NCI-H1694 (cell line): ENCODE measurements around the gene LENG1.

Experiments used
- DNase-seq: peaks from one replicate; lab custom pipeline; 2025; lab: John Stamatoyannopoulos, UW

LENG1 gene

DNA sequence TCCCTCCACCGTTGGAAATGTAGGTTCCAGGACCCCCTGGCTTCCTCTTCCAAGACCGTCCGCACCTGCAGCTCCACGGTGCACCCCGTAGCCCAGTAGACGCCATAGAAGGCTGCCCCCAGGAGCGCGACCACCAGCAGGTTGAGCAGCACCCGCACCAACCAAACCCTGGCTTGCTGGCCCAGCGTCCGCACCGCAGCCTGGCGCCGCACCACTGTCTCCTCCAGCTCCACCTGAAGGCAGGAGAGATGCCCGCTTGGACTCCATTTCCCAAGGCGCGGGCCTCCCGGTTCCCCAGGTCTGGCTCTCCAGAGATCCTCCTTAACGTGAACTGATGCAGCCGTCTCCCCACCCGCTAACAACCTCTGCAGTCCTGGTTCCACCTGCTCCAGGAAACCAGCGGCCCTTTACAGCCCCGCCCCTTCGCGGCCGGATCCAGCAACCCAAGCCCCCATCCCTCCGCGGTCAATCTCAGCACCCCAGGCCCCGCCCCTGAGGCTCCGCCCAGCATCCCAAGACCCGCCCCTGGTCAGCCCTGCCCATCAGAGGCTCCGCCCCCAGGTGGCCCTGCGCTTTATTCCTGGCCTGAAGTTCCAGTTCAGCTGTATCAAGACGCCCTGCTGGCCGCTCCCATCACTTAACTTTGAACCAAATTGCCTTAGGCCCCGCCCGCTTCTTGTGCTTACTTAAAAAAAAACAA is 5.0 kb upstream of the LENG1 start:
- DNase-seq, result no peak

DNA sequence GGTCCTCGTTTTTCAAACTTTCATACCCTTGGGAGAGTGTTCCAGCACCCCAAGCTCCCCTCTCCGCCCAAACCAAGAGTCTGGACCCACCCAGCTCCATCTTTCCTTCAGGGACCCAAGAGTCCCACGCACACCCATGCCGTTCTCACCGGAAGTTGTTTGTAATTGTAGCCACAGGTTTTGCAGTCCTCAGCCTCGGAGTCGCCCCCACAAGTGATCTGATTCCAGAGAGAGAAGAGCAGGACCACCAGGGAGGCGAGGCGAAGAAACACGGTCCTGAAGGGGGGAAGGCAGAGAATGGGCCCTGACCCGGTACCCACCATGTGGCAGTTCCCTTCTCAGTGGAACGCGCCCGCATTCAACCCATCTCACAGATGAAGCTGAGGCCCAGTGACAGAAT is 3.4 kb upstream of the LENG1 start:
- DNase-seq, result no peak

- DNase-seq, result no peak
These were observed 2.8 kb upstream of the LENG1 start for GRCh38 chr19:54162241-54162805.

DNA sequence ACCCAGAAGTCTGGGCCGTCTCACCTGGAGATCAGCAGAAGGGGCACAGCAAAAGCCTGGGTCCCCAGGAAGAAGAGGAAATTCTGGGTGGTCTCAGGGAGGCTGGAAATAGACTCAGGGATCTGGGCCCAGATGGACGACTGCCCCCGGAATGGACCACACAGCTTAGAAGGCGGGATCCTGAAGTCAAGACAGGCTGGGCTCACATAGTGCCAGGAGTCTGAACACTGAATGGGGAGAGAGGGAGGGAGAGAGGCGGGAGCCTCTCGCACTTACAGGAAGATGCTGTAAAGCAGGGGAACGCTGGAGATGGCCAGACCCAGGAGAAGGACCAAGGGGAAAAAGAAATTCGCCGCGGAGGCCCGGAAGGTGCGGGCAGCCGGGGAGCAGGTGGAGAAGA is 1.3 kb upstream of the LENG1 start:
- no peak for DNase-seq

GRCh38 chr19:54160182-54160811 is 776 bp upstream of the LENG1 start:
- no peak for DNase-seq

- no peak for DNase-seq
These were observed 639 bp downstream of the LENG1 start for GRCh38 chr19:54158812-54159351.

- no peak for DNase-seq
These were observed 2.6 kb downstream of the LENG1 start for GRCh38 chr19:54156953-54157352.

DNA sequence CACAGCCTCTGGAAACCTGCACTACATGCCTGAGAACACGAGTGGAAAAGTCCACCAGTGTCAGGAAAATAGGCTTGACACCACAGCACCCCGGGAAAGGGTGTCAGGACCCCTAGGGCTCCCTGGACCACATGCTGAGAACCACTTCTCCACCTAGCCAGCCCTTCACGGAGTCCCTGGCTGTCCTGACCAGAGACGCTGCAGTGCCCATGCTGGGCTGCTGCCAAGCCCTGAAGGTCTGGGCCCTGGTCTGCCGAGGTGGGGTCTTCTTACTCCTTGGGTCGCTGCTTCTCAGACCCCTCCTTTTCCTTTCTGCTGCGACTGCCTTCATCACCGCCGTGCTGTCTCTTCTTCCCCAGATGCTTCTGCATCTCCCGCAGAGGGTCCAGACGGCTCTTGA is 3.0 kb downstream of the LENG1 start:
- no peak for DNase-seq

DNA sequence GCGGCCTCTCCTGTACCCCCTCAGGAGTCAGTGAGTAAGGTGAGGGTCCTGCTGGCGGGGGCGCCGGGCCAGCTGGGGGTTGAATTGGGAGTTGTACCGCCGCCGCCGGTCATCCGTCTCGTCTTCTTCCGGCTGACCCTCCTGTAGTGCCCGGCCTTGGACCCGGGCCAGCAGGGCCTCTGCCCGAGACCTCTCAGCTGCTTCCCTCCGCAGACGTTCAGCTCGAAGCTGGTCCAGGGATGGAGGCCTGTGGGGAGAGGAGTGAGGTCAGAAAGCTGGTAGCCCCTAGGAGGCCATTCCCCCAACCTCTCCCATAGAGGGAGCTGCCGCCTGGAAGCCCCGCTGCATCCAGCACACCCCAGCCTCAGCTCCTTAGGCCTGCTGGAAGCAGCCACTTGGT is 3.8 kb downstream of the LENG1 start:
- no peak for DNase-seq

DNA sequence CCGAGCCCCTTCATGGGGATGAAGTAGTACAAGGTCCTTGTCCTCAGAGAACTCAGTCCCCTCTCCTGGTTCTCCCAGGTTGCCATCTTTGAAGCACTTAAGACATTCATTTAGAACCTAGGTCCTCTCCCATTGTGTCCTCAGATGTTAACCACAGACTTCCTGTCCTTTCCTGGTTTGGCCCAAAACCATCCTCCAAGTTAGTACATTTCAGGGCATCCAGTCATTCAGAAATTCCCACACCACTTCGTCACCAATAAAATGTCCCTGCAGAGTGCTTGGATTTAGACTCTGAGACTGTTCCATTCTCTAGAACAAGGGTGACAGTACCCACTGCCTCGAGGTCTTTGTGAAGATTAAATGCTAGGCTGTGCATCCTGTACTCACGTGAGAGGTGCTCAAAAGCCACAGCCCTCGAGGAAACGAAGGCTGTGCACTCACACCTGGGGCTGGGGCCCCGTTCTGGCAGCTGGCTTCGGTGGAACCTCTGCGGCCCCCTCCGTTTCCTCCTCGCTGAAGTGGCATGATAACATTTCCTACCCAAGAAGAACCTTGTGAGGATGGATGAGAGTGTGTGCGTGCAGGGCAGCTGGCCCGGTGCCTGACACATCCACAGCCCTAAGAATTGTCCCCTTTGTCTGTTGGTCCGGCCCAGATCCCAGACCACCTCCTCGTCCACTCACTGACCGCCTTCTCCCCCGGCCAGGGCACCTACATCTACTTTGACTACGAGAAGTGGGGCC is 4.7 kb downstream of the LENG1 start:
- DNase-seq, result no peak

- DNase-seq, result no peak
These were observed 5.7 kb downstream of the LENG1 start for GRCh38 chr19:54153731-54154326.

DNA sequence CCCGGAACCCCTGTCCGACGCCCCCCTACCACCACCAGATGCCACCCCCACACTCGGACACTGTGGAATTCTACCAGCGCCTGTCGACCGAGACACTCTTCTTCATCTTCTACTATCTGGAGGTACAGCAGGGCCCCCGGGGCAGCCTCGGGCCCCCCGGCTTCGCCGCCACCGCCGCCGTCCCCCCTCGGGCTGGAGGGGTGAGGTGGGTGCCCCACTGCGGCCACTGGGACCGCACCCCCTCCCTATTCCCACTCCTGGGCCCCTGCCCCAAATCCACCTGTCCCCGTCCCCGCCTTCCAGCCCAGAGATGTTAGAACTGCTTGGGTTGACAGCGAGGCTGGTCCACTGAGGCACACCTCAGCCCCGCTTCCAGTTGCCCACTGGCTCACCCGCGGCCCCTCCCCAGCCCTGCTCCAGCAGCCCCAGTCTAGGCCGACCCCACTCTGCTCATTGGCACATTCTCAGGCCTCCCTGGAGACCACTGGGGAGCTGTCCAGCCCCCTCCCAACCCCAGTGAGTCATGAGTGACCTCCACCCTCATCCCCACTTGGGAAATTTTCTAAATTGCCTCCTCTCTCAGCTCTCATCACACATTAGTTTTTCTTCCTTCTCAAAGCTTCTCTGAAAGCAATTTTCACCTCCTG is 6.5 kb downstream of the LENG1 start:
- no peak for DNase-seq

DNA sequence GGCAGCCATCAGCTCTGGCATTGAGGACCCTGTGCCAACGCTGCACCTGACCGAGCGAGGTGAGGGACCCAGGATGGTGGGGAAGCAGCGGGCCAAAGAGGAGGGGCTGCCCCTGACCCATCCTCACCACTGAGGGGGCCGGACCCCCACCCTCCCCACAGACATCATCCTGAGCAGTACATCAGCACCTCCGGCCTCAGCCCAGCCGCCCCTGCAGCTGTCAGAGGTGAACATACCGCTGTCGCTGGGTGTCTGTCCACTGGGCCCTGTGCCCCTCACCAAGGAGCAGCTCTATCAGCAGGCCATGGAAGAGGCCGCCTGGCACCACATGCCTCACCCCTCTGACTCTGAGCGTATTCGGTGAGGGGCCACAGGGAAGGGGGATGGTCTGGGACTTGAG is 7.3 kb downstream of the LENG1 start:
- DNase-seq, result no peak

DNA sequence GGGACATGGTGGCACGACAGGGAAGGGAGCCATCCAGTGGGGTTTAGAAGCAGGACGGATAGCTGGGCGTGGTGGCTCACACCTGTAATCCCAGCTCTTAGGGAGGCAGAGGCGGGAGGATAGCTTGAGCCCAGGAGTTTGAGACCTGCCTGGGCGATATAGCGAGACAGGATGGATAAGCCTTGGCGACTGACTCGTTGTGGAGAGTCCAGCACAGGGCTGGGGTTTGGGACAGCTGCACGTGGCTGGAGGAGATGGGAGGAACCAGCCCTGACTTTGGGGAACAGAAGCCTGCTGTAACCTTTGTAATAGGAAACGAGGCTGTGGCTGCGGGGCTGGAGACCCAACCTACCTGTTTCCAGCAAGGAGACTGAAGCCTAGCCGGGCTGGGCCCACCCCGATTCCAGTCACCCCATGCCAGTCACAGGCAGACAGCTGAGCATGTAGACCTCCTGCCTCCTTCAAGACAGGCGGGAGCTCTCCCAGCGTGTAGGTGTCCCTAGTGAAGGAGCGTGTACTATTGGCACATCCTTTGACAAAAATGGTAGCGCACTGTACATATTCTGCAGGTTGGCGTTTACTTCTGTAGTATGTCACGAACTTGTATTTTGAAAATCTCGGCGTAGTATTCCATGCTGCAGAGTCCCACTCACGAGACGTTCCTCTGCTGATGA is 8.0 kb downstream of the LENG1 start:
- no peak for DNase-seq

- DNase-seq, result no peak
These were observed 10.3 kb downstream of the LENG1 start for GRCh38 chr19:54149021-54149812.

DNA sequence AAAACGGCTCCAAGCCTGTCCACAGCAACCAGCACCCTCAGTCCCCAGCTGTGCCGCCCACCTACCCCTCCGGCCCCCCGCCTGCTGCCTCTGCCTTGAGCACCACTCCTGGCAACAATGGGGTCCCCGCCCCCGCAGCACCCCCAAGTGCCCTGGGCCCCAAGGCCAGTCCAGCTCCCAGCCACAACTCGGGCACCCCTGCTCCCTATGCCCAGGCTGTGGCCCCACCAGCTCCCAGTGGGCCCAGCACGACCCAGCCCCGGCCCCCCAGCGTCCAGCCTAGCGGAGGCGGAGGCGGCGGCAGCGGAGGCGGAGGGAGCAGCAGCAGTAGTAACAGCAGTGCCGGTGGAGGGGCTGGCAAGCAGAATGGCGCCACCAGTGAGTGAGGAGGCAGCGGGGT is 11.4 kb downstream of the LENG1 start:
- no peak for DNase-seq

- DNase-seq, result no peak
These were observed 11.8 kb downstream of the LENG1 start for GRCh38 chr19:54147676-54148075.

- no peak for DNase-seq
These were observed 13.9 kb downstream of the LENG1 start for GRCh38 chr19:54145541-54146158.

GRCh38 chr19:54142166-54142780 is 17.2 kb downstream of the LENG1 start:
- no peak for DNase-seq
